Stimulated activated naive CD8-positive, alpha-beta T cell treated with anti-CD3 and anti-CD28 coated beads, Interleukin-15, amount 100 ng/mL, for 72 hours (primary cell): Measurements from ENCODE around the gene SPSB3.
A peak's percentile ranks its signal among the peaks of the same experiment; 100 is the strongest.

Experiments
- ATAC-seq: fragments of 150-1000 bp; cut with Tn5 transposase; 2 replicates; pipeline ENCODE4 v1.10.0; 2021; ENCODE audit warnings: mild to moderate bottlenecking, moderate library complexity
- DNase-seq, 2 donors: peaks; one replicate each; pipeline ENCODE4 v3.0.0; 2021 to 2022
- H3K27ac Mint-ChIP-seq, 2 donors: one replicate each; pipeline ENCODE4 v1.8.0; 2022; ENCODE audit warnings: mild to moderate bottlenecking in 2 of 2, mixed read lengths in 2 of 2, moderate library complexity in 2 of 2
- H3K27me3 Mint-ChIP-seq: one replicate; pipeline ENCODE4 v1.8.0; 2022; ENCODE audit warnings: mixed read lengths
- H3K4me1 Mint-ChIP-seq: one replicate; pipeline ENCODE4 v1.8.0; 2022; ENCODE audit warnings: mild to moderate bottlenecking, mixed read lengths
- H3K4me3 Mint-ChIP-seq, 2 donors: one replicate each; pipeline ENCODE4 v1.8.0; 2022; ENCODE audit warnings: mild to moderate bottlenecking in 2 of 2, mixed read lengths in 2 of 2, moderate library complexity in 1 of 2
- H3K9me3 Mint-ChIP-seq, 2 donors: one replicate each; pipeline ENCODE4 v1.8.0; 2022; ENCODE audit warnings: mixed read lengths in 2 of 2

Gene SPSB3

DNA sequence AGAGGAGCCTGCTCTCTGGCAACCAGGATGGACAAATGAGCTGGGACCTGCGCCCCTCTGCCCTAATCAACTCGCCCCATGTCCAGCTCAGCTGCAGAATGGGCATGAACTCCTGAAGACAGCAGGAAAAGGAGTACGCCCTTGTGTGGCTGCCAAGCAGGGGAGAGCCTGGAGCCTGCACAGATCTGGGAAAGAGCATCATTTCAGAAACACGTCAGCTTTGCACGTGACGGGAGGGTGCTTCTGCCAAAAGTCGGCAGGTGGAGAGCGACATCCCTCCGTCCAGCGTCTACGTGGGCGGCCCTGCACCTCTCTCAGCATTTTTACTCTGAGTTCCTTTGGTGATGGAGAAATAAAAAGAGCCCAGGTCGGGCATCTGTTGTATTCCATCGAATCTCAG, 29.5 kb downstream of the SPSB3 start:
- H3K4me1 Mint-ChIP-seq, result peaks cover 14% of the 10 kb centered on the region
- no peak overlapping the region for H3K27ac Mint-ChIP-seq
- H3K4me3 Mint-ChIP-seq, result no peak overlapping the region
- DNase-seq (no peak), ATAC-seq (no peak)
- no peaks in the 10 kb centered on the region for H3K27me3 Mint-ChIP-seq
- no peaks in the 10 kb centered on the region for H3K9me3 Mint-ChIP-seq

DNA sequence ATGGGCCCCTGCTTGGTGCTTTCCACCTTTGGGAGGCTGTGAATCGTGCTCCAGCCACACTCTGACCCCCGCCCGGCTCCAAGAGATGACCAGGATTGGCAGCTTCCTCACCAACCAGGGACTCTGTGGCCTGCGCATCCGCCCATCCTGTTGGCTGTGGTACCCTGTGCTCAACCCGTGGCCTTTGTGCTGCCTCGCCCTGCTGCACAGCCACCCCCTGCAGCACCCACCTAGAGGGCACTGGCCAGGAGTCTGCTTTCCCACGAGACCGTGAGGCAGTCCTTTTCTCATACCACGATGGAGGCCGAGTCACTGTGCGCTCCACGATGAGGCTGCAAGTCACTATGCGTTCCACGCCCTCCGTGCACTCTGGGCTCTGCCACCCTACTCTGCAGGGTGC, 30.4 kb downstream of the SPSB3 start:
- no peak for DNase-seq
- ATAC-seq, result no peak
- Mint-ChIP-seq H3K4me3 (no peak overlapping the region), H3K9me3 (no peaks in the 10 kb centered on the region), H3K27ac (peak overlapping the region in 1 of 2 donors; percentile 27), H3K4me1 (peaks cover 5% of the 10 kb centered on the region), H3K27me3 (no peaks in the 10 kb centered on the region)

DNA sequence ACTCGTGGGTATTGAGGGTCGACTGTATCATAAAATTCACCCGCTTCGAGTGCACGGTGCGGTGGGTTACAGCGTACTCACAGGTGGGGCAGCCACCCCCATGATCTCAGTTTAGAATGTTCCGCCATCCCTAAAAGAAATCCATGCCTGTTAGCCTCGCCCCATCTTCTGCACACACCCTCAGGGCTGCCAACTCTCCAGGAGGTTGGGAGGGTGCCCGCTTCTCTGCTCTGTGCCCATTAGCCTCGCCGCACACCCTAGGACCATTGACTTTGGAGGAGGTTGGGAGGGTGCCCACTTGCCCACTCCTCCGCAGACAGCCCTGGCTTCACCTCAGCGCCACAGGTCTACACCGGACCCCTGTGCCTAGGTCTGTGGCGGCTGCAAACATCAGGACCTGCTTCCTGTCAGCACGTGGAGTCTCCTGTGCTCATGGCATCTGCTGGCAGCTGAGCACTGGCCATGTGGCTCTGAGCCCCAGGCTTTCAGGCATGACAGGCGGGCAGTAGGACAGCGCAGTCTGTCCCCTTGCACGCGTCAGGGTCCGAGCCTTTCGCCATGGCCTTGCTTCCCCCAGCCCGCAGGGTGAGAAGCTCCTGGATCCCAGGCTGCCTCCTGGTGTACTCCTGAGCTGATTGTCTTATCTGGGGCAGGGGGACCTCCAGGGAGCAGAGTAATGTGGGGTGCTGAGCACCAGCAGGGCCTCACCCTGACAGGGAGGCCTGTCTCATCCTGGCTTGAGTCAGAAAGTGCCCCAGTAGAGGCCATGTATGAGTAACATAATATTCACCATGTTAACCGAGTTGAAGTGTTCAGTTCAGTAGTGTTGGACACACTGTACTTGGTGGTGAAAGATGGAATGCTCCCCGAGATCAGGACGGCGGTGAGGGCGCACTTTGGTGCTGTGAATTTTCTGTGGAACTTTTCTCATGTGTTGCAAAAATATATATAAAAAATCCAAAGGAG, 32.9 kb downstream of the SPSB3 start:
- Mint-ChIP-seq H3K9me3 (no peaks in the 10 kb centered on the region), H3K4me3 (no peak overlapping the region), H3K27ac (no peak overlapping the region), H3K27me3 (no peaks in the 10 kb centered on the region), H3K4me1 (no peaks in the 10 kb centered on the region)
- DNase-seq (no peak), ATAC-seq (no peak)

DNA sequence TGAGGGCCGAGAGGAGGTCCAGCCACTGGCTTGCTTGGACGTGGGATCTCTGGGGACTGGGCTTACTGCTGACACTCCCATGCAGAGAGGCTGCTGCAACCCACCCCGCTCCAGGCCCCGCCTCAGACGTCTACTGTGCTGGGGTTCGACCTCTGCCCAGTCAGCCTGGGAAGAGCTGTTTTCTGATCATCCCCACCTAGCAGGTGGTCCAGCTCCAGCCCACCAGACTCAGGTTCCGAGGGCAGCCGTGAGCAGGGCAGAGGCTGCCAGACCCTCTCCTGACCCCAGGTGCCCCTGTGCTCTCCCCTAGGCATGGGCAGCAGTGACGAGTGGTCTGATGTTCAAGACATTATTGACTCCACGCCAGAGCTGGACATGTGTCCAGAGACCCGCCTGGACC, 34.4 kb downstream of the SPSB3 start:
- H3K9me3 Mint-ChIP-seq, result no peaks in the 10 kb centered on the region
- no peak overlapping the region for H3K4me3 Mint-ChIP-seq
- no peak for ATAC-seq
- no peaks in the 10 kb centered on the region for H3K4me1 Mint-ChIP-seq
- no peak overlapping the region for H3K27ac Mint-ChIP-seq
- no peak for DNase-seq
- no peaks in the 10 kb centered on the region for H3K27me3 Mint-ChIP-seq

DNA sequence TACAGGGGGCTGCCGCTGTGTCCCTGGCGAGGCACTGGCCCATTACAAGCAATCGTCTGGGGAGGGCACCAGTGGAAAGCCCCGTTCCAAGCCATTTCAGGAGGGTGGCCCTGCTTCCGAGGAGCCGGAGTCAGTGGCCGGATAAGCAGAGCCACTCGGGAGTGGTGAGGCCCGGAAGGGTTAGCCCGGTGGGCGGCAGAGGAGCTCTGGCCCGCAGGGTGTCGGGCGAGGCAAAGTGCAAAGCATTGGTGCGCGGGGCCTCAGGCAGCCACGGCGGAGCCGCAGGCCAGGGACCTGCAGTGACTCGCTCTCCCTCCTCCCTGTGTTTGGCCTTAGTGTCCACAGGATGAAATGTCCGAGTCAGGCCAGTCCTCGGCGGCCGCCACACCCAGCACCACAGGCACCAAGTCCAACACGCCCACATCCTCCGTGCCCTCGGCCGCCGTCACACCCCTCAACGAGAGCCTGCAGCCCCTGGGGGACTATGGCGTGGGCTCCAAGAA, 35.6 kb downstream of the SPSB3 start:
- H3K4me1 Mint-ChIP-seq, result no peaks in the 10 kb centered on the region
- H3K4me3 Mint-ChIP-seq, result no peak overlapping the region
- DNase-seq, result no peak
- H3K9me3 Mint-ChIP-seq, result no peaks in the 10 kb centered on the region
- no peak for ATAC-seq
- H3K27ac Mint-ChIP-seq, result no peak overlapping the region
- H3K27me3 Mint-ChIP-seq, result no peaks in the 10 kb centered on the region

DNA sequence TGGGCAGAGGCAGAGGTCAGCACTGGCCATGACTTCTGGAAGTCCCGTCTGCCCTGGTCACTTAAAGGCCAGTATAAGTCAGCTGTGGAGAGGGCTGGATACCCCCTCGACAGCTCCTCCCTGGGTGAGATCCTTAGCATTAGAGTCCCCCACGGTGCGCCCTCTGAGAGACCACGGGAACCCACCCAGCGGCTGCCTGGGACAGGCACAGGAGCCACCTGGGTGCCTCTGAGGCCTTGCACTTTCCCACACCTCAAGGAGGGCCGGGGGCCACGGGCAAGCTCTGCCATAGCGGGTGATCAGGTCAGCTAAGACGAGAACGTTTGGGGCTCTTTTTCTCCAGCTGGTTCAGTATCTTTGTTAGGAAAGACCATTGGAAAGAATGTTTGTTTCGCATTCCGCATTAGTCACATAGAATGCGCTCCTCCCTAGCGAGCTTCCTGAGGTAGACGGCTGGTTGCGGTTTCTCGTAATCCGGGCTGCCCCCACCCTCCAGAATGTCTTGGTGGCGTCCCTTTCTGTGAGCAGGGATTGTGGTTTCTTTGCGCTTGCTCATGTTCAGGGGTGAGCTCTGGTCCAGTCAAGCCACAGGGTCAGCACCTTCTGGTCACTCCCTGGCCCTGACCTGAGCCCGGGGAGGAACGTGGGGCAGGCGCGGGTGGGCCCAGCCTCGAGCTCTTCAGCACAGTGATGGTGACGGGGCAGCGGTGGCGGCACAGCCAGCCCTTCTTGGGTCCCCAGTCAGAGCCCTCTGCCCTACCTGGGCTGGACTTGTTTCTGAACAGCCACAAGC, 36.3 kb downstream of the SPSB3 start:
- DNase-seq (no peak), ATAC-seq (no peak)
- no peak overlapping the region for H3K4me3 Mint-ChIP-seq
- H3K9me3 Mint-ChIP-seq, result no peaks in the 10 kb centered on the region
- no peak overlapping the region for H3K27ac Mint-ChIP-seq
- H3K27me3 Mint-ChIP-seq, result no peaks in the 10 kb centered on the region
- H3K4me1 Mint-ChIP-seq, result no peaks in the 10 kb centered on the region

DNA sequence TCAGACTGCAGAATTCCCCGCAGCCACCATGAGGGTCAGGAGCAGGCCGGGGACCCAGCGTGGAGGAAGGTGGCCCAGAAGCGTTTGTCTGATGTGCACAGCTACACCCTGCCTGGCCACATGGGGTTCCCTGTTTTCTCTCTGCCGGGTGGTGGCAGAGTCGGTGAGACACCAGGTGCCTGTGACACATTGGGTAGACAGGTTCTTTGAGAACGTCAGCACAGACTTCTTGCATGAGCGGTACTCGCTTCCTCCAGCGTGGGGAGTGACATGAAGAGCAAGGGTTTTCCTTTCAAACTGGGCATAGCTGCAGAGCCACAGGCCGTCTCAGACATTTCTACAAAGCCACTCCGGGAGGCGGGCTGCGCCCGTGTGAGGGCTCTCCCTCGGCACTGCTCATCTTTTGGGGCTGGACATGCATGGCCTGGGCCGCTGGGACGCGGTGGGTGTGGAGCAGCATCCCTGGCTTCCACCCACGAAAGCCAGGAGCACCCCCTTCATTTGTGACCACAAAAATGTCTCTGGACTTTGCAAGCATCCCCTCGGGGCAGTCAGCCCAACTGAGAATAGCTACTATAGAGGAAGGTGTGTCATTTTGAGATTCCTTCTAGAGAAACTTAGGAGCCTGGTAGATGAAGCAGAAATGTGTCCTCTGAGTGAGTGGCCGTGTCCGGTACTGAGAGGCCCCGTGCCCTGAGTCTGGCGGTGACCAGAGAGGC, 37.0 kb downstream of the SPSB3 start:
- DNase-seq (no peak), ATAC-seq (no peak)
- Mint-ChIP-seq H3K27ac (peak overlapping the region in 1 of 2 donors; percentile 57), H3K4me3 (no peak overlapping the region), H3K4me1 (no peaks in the 10 kb centered on the region), H3K9me3 (no peaks in the 10 kb centered on the region), H3K27me3 (no peaks in the 10 kb centered on the region)

DNA sequence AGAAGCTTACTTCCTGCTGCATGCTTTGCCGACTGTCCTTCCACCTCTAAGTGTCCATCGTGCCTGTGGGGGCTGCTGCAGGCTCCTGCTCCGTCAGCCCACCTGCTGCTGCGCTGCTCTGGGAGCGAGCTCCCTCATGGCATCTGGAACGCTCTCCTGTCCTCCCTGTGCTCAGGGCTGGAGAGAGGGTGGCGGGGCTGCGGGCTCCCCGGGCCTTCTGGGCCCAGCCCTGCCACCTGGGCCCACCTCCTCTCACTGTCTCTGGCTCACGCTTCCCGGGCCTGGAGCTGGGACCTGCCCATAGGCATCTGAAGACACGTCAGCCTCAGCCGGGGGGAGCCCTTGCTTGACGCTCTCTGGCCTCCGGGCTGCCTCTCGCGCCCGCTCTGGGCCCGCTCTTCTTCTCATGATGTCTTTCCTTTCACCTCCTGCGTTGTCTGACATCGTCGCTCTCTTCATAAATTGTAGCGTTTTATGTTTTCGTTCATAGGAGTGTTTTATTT, 38.0 kb downstream of the SPSB3 start:
- no peaks in the 10 kb centered on the region for H3K9me3 Mint-ChIP-seq
- H3K27ac Mint-ChIP-seq, result no peak overlapping the region
- ATAC-seq, result no peak
- no peaks in the 10 kb centered on the region for H3K27me3 Mint-ChIP-seq
- no peak overlapping the region for H3K4me3 Mint-ChIP-seq
- no peaks in the 10 kb centered on the region for H3K4me1 Mint-ChIP-seq
- no peak for DNase-seq

DNA sequence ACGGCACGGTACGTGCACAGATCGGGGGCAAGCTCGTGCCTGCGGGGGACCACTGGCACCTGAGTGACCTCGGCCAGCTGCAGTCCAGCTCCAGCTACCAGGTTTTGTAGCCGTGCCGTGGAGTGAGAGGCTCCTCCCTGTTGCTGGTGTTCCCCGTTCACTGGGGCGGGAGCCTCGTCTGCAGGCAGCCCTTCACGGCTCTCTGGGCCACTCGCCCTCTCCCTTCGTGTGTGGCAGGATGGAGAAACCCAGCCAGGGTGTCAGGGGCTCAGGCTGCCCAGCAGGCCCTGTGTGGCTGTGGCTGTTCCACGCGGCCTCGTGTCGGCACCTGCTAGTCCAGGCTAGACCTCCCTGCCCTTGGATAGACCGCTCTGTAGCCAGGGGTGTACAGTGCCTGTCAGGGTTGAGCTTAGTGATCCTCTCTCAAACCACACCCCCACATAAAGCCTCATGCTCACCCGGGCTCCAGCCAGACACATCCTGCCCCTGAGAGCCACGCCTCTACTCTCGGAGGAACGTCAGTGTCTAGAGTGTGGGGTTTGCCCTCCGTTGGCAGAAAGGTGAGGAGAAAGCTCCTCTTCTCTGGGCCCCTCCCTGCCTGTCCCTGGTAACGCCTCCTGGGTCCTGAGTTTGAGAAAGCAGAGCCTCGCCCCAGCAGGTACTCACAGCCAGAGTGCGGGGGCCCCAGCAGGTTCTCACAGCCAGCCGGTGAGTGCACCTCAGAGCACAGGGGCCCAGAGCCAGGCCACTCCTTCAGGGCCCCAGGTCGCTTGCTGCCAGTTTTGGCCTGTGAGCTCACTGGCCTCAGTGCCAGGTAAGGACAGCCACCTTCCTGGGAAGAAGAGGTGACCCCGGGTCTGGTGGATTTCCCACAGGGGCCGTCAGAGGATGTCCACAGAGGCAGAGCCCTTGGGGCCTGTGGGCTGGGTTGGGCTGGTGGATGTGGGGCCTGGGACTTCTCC, 38.7 kb downstream of the SPSB3 start:
- Mint-ChIP-seq H3K27ac (no peak overlapping the region), H3K4me3 (no peak overlapping the region), H3K4me1 (no peaks in the 10 kb centered on the region), H3K9me3 (no peaks in the 10 kb centered on the region), H3K27me3 (no peaks in the 10 kb centered on the region)
- no peak for DNase-seq
- no peak for ATAC-seq

DNA sequence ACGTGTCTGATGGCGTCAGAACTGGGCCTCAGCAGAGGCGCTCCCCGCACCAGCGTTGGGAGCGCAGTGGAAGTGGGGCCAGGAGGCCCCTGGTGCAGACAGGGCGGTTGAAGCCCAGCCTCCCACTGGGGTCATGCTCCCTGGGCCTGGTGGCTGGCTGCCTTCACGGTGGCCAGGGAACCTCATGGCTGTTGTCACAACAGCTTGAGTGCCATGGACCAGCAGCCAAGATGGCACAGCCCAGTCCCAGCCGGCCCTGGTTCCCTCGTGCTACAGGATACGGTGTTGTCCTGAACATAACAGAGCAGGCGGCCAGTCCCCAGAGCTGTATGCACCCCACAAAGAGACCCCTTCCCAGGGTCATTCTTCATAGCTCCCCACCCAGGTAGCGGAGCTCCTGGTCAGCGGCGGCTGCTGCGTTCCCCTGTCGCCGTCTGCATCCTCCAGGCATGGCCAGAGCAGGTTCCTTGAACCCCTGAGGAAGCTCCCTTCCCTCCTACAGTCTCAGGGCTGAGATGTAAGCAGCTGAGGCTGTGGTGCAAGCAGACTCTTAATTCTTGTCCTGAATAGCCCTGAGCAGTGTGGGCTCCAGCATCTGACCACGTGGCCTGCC, 40.7 kb downstream of the SPSB3 start:
- Mint-ChIP-seq H3K27ac (no peak overlapping the region), H3K4me3 (no peak overlapping the region)

DNA sequence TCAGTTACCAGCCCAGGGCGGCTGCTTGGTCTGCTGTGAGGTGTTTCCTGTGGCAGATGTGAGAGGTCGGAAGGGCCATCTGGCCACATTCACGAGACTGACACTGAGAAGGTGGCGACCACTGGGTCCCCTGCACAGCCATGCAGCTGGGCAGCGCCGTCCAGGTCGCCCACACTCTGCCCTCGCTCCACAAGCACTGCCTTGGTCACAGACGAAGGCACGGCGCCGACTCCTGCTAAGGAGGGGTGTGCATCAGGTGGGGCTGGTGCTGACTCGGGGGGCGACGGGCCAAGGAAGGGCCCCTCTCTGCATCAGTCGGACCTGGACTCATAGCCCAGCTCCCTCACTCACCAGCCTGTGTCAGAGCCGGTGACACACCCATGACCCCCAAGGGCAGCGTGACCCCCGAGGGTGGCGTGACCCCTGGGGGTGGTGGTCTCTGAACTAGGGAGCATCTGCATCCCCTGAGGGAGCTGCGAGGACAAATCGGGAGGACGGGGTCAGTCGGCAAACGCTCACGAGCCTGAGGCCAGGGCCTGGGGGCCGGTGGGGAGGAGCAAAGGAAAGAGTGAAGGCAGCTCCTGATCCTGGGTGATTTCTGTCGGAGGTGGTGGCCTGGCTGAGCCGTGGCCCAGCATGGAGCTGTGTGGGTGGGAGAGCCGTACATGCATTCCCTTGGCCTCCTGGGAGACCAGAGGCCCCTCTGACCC, 41.4 kb downstream of the SPSB3 start:
- DNase-seq, result no peak
- no peak overlapping the region for H3K4me3 Mint-ChIP-seq
- H3K9me3 Mint-ChIP-seq, result no peaks in the 10 kb centered on the region
- peak overlapping the region in 1 of 2 donors; percentile 68 for H3K27ac Mint-ChIP-seq
- no peaks in the 10 kb centered on the region for H3K27me3 Mint-ChIP-seq
- no peak for ATAC-seq
- H3K4me1 Mint-ChIP-seq, result no peaks in the 10 kb centered on the region

More for the DNA sequence above, 40.7 kb downstream of the SPSB3 start:
- ATAC-seq, result no peak
- Mint-ChIP-seq H3K9me3 (no peaks in the 10 kb centered on the region), H3K27me3 (no peaks in the 10 kb centered on the region), H3K4me1 (no peaks in the 10 kb centered on the region)
- no peak for DNase-seq

DNA sequence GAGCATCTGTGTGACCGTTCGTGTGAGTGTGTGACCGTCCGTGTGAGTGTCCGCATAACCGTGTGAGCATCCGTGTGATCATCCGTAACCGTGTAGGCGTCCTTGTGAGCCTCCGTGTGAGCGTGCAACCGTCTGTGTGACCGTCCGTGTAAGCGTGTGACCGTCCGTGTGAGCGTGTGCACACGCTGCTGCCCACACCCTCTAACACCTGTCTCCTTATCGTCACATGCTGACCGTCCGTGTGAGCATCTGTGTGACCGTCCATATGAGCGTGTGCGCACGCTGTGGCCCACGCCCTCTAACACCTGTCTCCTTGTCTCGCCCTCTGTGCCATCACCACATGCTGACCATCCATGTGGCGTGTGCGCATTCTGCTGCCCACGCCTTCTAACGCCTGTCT, 42.1 kb downstream of the SPSB3 start:
- DNase-seq (no peak), ATAC-seq (no peak)
- Mint-ChIP-seq H3K9me3 (no peaks in the 10 kb centered on the region), H3K4me3 (no peak overlapping the region), H3K27ac (no peak overlapping the region), H3K27me3 (no peaks in the 10 kb centered on the region), H3K4me1 (no peaks in the 10 kb centered on the region)

DNA sequence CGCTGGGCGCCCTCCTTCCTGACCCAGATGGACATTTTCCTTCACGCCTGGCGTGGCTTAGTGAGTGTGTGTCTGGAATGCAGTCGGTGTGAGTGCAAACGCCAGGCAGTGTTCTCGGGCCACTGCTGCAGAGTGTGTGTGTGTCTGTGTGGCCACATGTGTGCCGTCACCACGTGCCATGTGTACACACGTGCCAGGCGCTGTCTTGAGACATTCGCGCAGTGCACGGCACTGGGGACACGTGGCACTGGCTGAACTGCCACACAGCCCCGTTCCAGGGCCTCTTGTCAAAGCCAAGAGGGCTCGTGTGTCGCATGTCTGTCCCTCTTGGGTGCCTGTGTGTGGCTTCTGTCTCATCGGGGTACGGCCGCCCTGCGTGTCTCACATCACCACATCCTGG, 47.6 kb downstream of the SPSB3 start:
- DNase-seq, result no peak
- ATAC-seq, result no peak
- H3K4me1 Mint-ChIP-seq, result no peaks in the 10 kb centered on the region
- H3K27me3 Mint-ChIP-seq, result no peaks in the 10 kb centered on the region
- no peak overlapping the region for H3K4me3 Mint-ChIP-seq
- peak overlapping the region in 1 of 2 donors; percentile 76 for H3K27ac Mint-ChIP-seq
- no peaks in the 10 kb centered on the region for H3K9me3 Mint-ChIP-seq

DNA sequence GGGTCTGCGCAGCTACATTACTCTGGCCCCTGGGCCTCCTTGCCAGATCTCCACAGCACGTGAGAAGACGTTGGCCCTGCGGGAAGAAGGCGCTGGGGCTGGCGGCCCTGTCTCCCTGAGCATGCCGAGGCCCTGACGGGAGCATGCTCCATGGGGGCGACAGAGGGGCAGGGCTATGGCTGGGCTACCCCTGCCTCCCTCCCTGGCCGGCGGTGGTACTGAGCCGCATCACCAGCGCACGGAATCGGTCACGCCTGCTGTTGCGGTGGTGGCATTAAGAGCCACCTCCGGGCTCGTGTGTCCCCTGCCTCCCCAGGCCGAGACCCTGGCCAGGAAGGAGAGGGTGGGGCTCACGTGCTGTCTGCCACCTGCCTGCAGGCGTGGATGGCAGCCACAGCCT, 48.2 kb downstream of the SPSB3 start:
- ATAC-seq, result no peak
- Mint-ChIP-seq H3K27me3 (no peaks in the 10 kb centered on the region), H3K9me3 (no peaks in the 10 kb centered on the region)

More for the DNA sequence above, 48.2 kb downstream of the SPSB3 start:
- no peak overlapping the region for H3K4me3 Mint-ChIP-seq
- H3K27ac Mint-ChIP-seq, result no peak overlapping the region
- DNase-seq, result no peak
- no peaks in the 10 kb centered on the region for H3K4me1 Mint-ChIP-seq
